ENCODE data around the gene JAKMIP1.

GRCh38 chr4:6079965-6080364 is 120.4 kb downstream of the JAKMIP1 start:
- TF ChIP-seq POLR2A (IDR thresholded peaks at IDR 0.05) (no peak), CTCF (IDR thresholded peaks at IDR 0.05) (no peak)
